ENCODE results near the gene MRPL14.

DNA sequence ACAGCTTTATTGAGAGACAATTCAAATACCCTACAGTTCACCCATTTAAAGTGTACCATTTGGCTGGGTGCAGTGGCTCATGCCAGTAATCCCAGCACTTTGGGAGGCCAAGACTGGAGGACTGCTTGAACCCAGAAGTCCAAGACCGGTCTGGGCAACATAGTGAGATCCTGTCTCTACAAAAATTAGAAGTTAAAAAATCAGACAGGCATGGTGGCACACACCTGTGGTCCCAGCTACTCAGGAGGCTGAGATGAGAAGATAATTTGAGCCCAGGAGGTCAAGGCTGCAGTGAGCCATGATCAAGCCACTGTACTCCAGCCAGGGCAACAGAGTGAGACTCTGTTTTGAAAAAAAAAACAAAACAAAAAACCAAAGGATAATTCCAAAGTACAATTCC is 40.3 kb upstream of the MRPL14 start:
- TF ChIP-seq HDAC2 (IDR thresholded peaks at IDR 0.05; ENCODE audit: borderline replicate concordance in 1 of 2, low read depth in 2 of 2, low read length in 2 of 2) (no peak), CEBPB (IDR thresholded peaks at IDR 0.05; ENCODE audit: low read depth, low read length) (no peak)
